C4-2B (cell line): ENCODE results near the gene NCKAP5.

Source experiments
- ZFX ChIP-seq: fragments of 450-650 bp; IDR thresholded peaks from 2 replicates; pipeline ENCODE4 v1.6.1; 2017
- TF ChIP-seq, protein P1 (sequence below): fragments of 450-650 bp; conservative IDR thresholded peaks from 2 replicates; pipeline ENCODE4 v1.5.1; 2017; ENCODE audit warnings: mild to moderate bottlenecking

DNA sequence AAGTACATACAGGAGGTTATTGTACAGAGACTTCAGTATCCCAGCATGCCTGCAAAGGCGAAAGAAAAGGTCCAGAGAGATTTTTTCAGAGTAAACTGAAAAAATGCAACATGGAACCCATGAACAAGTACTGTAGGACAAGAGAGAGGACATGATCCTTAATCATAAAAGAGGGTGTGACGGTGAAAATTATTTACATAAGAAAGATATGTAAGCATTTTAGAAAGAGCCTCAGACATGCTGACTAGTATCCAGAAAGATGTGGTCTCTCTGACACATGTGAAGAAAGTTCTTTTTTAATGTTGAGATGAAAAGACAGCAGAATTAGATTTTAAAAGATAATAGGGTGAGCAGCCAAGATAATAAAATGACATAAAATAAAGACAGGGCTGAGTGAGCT, 262.0 kb downstream of the NCKAP5 start:
- TF ChIP-seq, protein P1, sequence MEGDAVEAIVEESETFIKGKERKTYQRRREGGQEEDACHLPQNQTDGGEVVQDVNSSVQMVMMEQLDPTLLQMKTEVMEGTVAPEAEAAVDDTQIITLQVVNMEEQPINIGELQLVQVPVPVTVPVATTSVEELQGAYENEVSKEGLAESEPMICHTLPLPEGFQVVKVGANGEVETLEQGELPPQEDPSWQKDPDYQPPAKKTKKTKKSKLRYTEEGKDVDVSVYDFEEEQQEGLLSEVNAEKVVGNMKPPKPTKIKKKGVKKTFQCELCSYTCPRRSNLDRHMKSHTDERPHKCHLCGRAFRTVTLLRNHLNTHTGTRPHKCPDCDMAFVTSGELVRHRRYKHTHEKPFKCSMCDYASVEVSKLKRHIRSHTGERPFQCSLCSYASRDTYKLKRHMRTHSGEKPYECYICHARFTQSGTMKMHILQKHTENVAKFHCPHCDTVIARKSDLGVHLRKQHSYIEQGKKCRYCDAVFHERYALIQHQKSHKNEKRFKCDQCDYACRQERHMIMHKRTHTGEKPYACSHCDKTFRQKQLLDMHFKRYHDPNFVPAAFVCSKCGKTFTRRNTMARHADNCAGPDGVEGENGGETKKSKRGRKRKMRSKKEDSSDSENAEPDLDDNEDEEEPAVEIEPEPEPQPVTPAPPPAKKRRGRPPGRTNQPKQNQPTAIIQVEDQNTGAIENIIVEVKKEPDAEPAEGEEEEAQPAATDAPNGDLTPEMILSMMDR: no peak
- no peak for TF ChIP-seq ZFX
